Measurements from ENCODE around the gene KAZN.

Gene KAZN

DNA sequence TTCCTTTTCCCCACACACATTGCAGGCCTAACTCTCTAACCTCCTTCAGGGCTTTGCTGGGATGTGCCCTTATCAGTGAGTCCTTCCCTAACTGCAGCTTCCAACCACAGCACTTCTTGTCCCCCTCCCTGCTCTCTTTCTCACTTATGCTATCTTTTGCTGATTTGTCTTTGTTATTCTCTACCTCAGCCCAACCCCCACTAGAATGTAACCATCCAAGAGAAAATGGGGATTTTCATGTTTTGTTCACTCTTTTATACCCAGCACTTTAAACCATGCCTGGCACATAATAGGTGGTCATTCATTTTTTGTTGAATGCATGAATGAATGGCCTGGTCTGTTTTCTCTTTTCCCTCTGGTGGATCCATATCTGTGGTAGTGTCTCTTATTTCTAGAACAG lies 243.5 kb downstream of the KAZN start:
- DNase-seq = no peak

GRCh38 chr1:14842361-14842760 lies 243.9 kb downstream of the KAZN start:
- DNase-seq = no peak

GRCh38 chr1:14842891-14843290 lies 244.4 kb downstream of the KAZN start:
- no peak for DNase-seq

- DNase-seq = no peak
Measured at GRCh38 chr1:14843525-14843924, 245.0 kb downstream of the KAZN start.

DNA sequence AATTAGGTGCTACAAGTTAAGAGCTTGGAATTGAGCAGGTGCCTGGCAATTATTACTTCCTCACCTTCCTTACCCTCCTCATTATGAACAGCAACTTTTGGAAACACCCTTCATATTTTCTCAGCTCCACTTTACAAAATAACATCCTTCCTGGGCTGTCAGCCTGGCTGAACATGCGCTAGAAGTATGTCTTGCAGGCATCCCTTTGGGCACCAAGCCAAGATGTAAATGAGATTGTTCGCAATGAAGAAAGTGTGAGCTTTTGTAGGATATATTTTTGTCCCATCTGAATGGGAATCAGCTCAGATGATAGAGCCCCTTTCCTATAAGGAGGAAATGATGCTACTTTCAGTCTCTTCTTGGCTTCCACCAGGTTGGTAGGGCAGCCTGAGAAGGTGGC lies 245.9 kb downstream of the KAZN start:
- DNase-seq = no peak

DNA sequence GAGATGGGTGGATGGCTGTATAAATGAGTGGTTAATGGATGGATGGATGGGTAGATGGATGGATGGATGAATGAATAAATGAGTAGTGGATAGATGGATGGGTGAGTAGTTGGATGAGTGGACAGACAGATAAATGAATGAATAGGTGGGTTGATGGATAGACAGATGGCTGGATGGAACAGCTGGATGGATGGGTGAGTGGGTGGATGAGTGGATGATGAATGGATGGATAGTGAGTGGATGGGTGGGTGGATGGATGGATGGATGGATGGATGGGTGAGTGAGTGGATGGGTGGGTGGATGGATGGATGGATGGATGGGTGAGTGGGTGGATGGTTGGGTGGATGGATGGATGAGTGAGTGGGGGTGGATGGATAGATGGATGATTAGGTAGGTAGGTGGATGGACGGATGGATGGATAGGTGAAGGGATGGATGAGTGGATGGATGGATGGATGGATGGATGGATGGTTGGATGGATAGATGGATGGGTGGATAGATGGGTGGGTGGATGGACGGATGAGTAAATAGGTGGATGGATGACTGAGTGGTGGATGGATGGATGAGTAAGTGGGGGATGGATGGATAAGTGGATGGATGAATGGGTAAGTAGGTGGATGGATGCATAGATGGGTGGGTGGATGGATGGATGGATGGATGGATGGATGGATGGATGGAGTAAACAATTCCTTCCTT lies 246.6 kb downstream of the KAZN start:
- no peak for DNase-seq

- no peak for DNase-seq
Measured at GRCh38 chr1:14845851-14846250, 247.4 kb downstream of the KAZN start.

- no peak for DNase-seq
Measured at GRCh38 chr1:14846688-14847087, 248.2 kb downstream of the KAZN start.

GRCh38 chr1:14848203-14848602 lies 249.7 kb downstream of the KAZN start:
- no peak for DNase-seq

GRCh38 chr1:14848625-14849024 lies 250.1 kb downstream of the KAZN start:
- DNase-seq = no peak

- DNase-seq = no peak
Measured at GRCh38 chr1:14849038-14849437, 250.6 kb downstream of the KAZN start.

DNA sequence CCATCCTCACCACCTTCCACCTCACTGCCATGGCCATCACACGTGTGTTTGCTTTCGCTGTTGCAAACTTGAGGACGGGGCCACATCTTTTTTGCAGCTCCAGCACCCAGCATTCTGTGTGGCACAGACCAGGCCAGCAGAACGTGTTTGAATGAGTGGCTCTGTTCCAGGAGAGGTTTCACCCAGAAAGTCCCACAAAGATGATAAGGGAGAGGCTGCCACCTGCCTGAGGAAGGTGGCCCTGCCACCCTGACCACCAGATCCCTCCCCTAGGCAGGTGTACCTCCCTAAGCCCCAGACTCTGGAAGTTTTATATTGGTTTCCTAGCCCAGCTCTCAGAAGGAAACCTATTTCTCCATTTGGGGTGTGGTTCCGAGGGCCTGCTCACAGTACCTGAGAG lies 252.1 kb downstream of the KAZN start:
- DNase-seq = no peak

DNA sequence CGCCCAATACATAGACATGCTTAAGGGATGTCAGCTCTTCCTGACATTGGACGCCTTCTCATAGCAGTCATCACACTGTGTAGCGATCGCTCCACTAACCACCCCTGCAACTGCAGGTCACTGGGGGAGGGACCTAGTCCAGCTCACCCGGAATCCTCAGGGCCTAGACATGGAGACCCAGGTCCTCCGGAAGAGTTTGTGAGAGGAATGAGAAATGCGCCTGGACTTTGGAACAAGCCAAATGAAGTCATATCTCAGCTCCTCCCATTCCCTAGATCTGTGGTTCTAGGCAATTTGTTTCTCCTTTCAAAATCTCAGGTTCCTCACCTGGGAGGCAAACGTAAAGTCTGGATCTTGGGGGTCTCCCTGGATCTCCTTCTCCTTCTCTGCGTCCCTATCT lies 253.3 kb downstream of the KAZN start:
- DNase-seq = no peak

DNA sequence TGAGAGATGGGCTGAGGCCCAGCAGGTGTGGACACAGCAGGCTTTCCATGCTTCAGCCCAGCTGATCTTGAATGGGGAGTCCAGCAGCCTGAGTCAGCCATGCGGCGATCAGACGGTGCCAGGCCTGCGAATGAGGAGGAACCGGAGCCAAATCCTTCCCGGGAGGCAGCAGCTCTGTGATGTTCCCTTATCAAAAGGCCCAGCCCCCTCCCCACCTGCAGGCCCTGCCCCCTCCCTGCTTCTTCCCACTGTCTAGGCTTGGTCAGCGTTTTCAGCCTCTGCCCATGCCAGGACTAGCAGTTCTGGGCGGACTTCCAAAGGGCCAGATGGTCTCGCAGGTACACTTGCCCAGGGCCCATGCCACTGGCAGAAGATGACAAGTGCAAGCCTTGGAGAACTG lies 253.8 kb downstream of the KAZN start:
- peak; percentile 59 for DNase-seq

GRCh38 chr1:14853518-14853917 lies 255.0 kb downstream of the KAZN start:
- no peak for DNase-seq

- DNase-seq = no peak
Measured at GRCh38 chr1:14855268-14855667, 256.8 kb downstream of the KAZN start.

GRCh38 chr1:14855801-14856200 lies 257.3 kb downstream of the KAZN start:
- DNase-seq = no peak

DNA sequence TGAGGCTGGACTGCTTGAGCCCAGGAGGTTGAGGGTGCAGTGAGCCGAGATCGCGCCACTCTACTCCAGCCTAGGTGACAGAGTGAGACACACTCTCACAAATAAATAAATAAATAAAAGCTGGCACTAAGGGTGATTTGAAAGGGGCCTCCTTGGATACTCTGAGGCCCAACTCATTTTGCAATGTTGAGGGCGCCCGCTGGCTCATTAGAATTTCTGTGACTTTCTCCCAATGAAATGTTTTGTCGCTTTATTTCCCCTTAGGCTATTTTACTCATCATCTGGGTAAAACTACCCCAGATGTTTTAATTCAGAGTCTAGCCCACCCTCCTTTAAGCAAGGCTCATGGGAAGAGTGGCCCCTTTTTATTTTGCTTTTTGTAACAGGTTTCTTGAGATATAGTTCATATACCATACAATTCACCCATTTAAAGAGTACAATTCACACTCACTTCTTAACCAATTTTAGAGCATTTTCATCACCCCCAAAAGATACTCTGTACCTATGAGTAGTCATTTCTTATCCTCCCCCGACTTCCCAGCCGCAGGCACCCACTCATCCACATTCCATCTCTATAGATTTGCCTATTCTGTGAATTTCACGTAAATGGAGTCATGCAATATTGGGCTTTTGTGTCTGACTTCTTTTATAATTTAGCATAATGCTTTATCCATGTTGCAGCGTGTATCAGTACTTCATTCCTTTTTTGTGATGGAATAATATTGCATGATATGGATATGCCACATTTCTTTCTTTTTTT lies 259.1 kb downstream of the KAZN start:
- DNase-seq = no peak

DNA sequence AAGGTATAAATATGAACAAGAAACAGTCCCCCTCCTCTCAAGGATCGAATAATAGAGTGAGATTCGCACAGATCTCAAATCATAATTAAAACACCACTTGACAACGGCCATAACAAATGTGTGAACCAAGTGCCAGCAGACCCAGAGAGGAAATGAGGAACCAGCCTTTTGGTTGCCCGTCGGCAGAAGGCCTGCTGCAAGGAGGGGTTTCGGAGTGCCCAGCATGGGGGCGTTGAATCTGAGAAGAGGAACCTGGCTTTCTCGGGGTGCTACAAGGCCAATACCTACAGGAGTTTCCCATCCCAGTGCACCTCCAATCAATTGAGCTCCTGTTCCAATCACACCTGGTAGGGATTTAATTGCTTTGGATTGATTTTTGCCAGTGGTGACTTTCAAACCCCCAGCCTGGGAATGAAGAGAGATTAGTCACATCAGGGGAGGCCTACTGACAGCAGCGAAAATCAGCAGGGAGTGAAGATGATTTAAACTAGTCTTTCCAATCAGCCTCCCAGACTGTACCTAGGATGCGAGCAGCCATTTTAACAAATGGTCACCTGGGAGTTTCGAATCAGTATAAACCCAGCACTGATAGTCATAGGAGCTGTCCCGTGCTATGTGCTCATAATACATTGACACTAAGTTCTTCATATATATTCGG lies 263.8 kb downstream of the KAZN start:
- DNase-seq = no peak

DNA sequence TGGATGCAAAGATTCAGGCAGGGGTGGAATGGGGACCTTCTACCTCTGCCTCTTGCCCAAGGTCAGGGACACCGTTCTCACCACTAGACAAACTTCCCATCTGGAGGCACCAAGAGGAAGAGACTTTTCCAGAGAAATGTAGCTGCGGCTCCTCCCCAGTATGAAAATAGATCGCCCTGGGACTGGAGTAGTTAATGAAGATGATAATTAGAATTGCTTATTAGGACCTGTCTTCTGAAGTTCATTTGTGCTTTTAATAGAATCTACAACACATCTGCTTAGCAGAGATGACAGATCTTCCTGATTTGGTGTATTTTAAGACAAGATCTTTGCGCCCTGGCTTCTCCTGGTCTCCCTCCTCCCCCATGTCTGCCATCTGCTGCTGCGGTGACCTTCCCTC lies 266.6 kb downstream of the KAZN start:
- no peak for DNase-seq

GRCh38 chr1:14866911-14867612 lies 268.6 kb downstream of the KAZN start:
- DNase-seq = no peak

DNA sequence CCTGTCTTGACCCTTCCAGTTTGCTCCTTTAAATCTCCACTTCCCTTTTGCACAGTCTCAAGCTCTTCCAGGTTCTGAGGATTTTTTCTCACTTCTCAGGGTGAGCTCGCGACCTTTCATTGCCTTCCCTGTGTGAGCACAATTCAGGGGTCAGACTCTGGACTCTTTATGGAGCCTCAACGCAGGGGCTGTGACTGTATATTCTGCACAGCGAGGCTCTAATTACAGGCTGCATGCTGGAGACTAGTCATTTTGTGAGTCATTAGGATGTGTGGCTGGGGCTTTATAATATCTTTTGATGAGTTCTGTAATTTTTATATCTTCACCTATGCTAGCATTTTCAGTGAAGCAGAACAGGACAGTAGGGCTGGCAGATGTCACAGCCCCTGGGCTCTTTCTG lies 270.7 kb downstream of the KAZN start:
- DNase-seq = no peak

DNA sequence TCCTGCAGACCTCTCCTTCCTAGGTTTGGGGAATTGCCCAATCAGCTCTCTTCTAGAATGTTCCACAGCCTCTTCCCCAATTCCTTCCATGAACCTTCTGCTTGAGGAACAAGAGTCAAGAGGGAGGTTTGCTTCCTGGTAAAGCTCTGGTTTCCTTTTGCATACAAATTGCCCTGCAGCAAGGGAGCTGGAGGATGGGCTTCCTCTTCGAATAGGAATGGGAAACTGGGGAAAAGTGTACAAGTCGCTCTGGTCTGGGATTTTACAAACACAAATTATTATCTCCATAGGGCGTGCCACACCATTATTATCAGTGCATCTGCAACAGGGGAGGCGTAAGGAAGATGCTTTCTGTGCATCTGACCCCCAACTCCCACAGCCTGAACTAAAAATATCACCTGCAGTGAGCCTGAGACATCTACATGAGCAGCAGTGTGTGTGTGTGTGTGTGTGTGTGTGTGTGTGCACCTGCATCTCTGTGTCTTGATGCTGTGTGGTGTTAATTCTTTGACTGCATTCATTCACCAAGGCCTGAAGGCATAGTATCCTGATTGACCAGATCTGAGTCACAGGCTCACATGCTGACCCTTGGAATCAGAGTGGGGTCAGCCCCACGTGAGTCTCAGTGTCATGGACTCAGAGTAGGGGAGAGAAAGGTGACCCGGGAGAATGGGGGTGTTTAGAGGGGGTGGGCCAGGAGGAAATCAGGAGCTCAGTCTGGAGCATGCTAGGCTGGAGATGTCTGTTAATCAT lies 272.9 kb downstream of the KAZN start:
- DNase-seq = no peak

Data from NCI-H1092 (cell line).